ENCODE results near the gene PTPRD. TPM values are rescaled to one million over a fixed set of nuclear protein-coding genes. Genes with fewer than 3 reads are reported as not detected.

Gene PTPRD
- total RNA-seq, 1 donor from 2014 or later, result 532 TPM

GRCh38 chr9:10226996-10227395 is 385.8 kb downstream of the PTPRD start:
- Mint-ChIP-seq H3K4me1 (ENCODE audit: low read depth, unreplicated experiment) (peaks cover 8% of the 10 kb centered on the region), H3K27ac (ENCODE audit: unreplicated experiment) (no peak overlapping the region), H3K36me3 (ENCODE audit: unreplicated experiment) (no peaks in the 10 kb centered on the region), H3K9me3 (ENCODE audit: unreplicated experiment) (peaks cover 5% of the 10 kb centered on the region), H3K4me3 (ENCODE audit: unreplicated experiment) (no peak overlapping the region), H3K27me3 (ENCODE audit: unreplicated experiment) (no peaks in the 10 kb centered on the region)
- DNase-seq, result no peak
- no peak for TF ChIP-seq CTCF (IDR thresholded peaks at IDR 0.05; ENCODE audit: partially characterized antibody, unreplicated experiment)

- H3K4me3 Mint-ChIP-seq (ENCODE audit: unreplicated experiment), result no peak overlapping the region
- TF ChIP-seq CTCF (IDR thresholded peaks at IDR 0.05; ENCODE audit: partially characterized antibody, unreplicated experiment), result no peak
- no peaks in the 10 kb centered on the region for H3K27me3 Mint-ChIP-seq (ENCODE audit: unreplicated experiment)
- H3K36me3 Mint-ChIP-seq (ENCODE audit: unreplicated experiment), result no peaks in the 10 kb centered on the region
- H3K4me1 Mint-ChIP-seq (ENCODE audit: low read depth, unreplicated experiment), result no peaks in the 10 kb centered on the region
- H3K27ac Mint-ChIP-seq (ENCODE audit: unreplicated experiment), result no peak overlapping the region
- no peaks in the 10 kb centered on the region for H3K9me3 Mint-ChIP-seq (ENCODE audit: unreplicated experiment)
- DNase-seq, result no peak
Observed at GRCh38 chr9:10212702-10213101, 400.1 kb downstream of the PTPRD start.

GRCh38 chr9:10208691-10209069 is 404.1 kb downstream of the PTPRD start:
- no peaks in the 10 kb centered on the region for H3K9me3 Mint-ChIP-seq (ENCODE audit: unreplicated experiment)
- H3K36me3 Mint-ChIP-seq (ENCODE audit: unreplicated experiment), result no peaks in the 10 kb centered on the region
- H3K4me3 Mint-ChIP-seq (ENCODE audit: unreplicated experiment), result peak overlapping the region; percentile 42
- no peak for TF ChIP-seq CTCF (IDR thresholded peaks at IDR 0.05; ENCODE audit: partially characterized antibody, unreplicated experiment)
- H3K4me1 Mint-ChIP-seq (ENCODE audit: low read depth, unreplicated experiment), result peaks cover 5% of the 10 kb centered on the region
- DNase-seq, result no peak
- no peaks in the 10 kb centered on the region for H3K27me3 Mint-ChIP-seq (ENCODE audit: unreplicated experiment)
- no peak overlapping the region for H3K27ac Mint-ChIP-seq (ENCODE audit: unreplicated experiment)

GRCh38 chr9:10204276-10204675 is 408.5 kb downstream of the PTPRD start:
- TF ChIP-seq CTCF (IDR thresholded peaks at IDR 0.05; ENCODE audit: partially characterized antibody, unreplicated experiment), result no peak
- Mint-ChIP-seq H3K4me1 (ENCODE audit: low read depth, unreplicated experiment) (peaks cover 15% of the 10 kb centered on the region), H3K9me3 (ENCODE audit: unreplicated experiment) (no peaks in the 10 kb centered on the region), H3K36me3 (ENCODE audit: unreplicated experiment) (no peaks in the 10 kb centered on the region), H3K27ac (ENCODE audit: unreplicated experiment) (no peak overlapping the region), H3K4me3 (ENCODE audit: unreplicated experiment) (peak overlapping the region; percentile 12), H3K27me3 (ENCODE audit: unreplicated experiment) (no peaks in the 10 kb centered on the region)
- DNase-seq, result no peak

GRCh38 chr9:10173561-10173960 is 439.2 kb downstream of the PTPRD start:
- no peak overlapping the region for H3K4me3 Mint-ChIP-seq (ENCODE audit: unreplicated experiment)
- peaks cover 2% of the 10 kb centered on the region for H3K4me1 Mint-ChIP-seq (ENCODE audit: low read depth, unreplicated experiment)

More at GRCh38 chr9:10173561-10173960, 439.2 kb downstream of the PTPRD start:
- H3K36me3 Mint-ChIP-seq (ENCODE audit: unreplicated experiment), result no peaks in the 10 kb centered on the region
- TF ChIP-seq CTCF (IDR thresholded peaks at IDR 0.05; ENCODE audit: partially characterized antibody, unreplicated experiment), result no peak
- peak overlapping the region; percentile 15 for H3K27ac Mint-ChIP-seq (ENCODE audit: unreplicated experiment)
- DNase-seq, result no peak
- H3K27me3 Mint-ChIP-seq (ENCODE audit: unreplicated experiment), result no peaks in the 10 kb centered on the region
- no peaks in the 10 kb centered on the region for H3K9me3 Mint-ChIP-seq (ENCODE audit: unreplicated experiment)
